ENCODE measurements around the gene VGLL4.

VGLL4 gene

GRCh38 chr3:11553436-11554235, 90.1 kb downstream of the VGLL4 start:
- DNase-seq (ENCODE audit: low read depth in 2 of 2, low spot score in 1 of 2), result no peak

- DNase-seq (ENCODE audit: low read depth in 2 of 2, low spot score in 1 of 2), result no peak
Observed at GRCh38 chr3:11552289-11553264, 91.1 kb downstream of the VGLL4 start.

- DNase-seq (ENCODE audit: low read depth in 2 of 2, low spot score in 1 of 2), result no peak
Observed at GRCh38 chr3:11551036-11551435, 92.7 kb downstream of the VGLL4 start.

- no peak for DNase-seq (ENCODE audit: low read depth in 2 of 2, low spot score in 1 of 2)
Observed at GRCh38 chr3:11549580-11550140, 94.1 kb downstream of the VGLL4 start.

- DNase-seq (ENCODE audit: low read depth in 2 of 2, low spot score in 1 of 2), result no peak
Observed at GRCh38 chr3:11548721-11549131, 95.0 kb downstream of the VGLL4 start.

GRCh38 chr3:11547498-11547897, 96.2 kb downstream of the VGLL4 start:
- DNase-seq (ENCODE audit: low read depth in 2 of 2, low spot score in 1 of 2), result no peak

- no peak for DNase-seq (ENCODE audit: low read depth in 2 of 2, low spot score in 1 of 2)
Observed at GRCh38 chr3:11546657-11547302, 96.9 kb downstream of the VGLL4 start.

GRCh38 chr3:11545186-11545851, 98.4 kb downstream of the VGLL4 start:
- no peak for DNase-seq (ENCODE audit: low read depth in 2 of 2, low spot score in 1 of 2)

- DNase-seq (ENCODE audit: low read depth in 2 of 2, low spot score in 1 of 2), result no peak
Observed at GRCh38 chr3:11544412-11545181, 99.1 kb downstream of the VGLL4 start.

- DNase-seq (ENCODE audit: low read depth in 2 of 2, low spot score in 1 of 2), result no peak
Observed at GRCh38 chr3:11543948-11544387, 99.7 kb downstream of the VGLL4 start.

GRCh38 chr3:11543141-11543947, 100.4 kb downstream of the VGLL4 start:
- DNase-seq (ENCODE audit: low read depth in 2 of 2, low spot score in 1 of 2), result no peak

- no peak for DNase-seq (ENCODE audit: low read depth in 2 of 2, low spot score in 1 of 2)
Observed at GRCh38 chr3:11542551-11542950, 101.2 kb downstream of the VGLL4 start.

- DNase-seq (ENCODE audit: low read depth in 2 of 2, low spot score in 1 of 2), result no peak
Observed at GRCh38 chr3:11541321-11542303, 102.1 kb downstream of the VGLL4 start.

- no peak for DNase-seq (ENCODE audit: low read depth in 2 of 2, low spot score in 1 of 2)
Observed at GRCh38 chr3:11539677-11540076, 104.0 kb downstream of the VGLL4 start.

GRCh38 chr3:11539218-11539617, 104.5 kb downstream of the VGLL4 start:
- DNase-seq (ENCODE audit: low read depth in 2 of 2, low spot score in 1 of 2), result no peak

- DNase-seq (ENCODE audit: low read depth in 2 of 2, low spot score in 1 of 2), result no peak
Observed at GRCh38 chr3:11538581-11538980, 105.1 kb downstream of the VGLL4 start.

GRCh38 chr3:11536936-11537612, 106.6 kb downstream of the VGLL4 start:
- DNase-seq (ENCODE audit: low read depth in 2 of 2, low spot score in 1 of 2), result no peak

All from stimulated activated CD8-positive, alpha-beta memory T cell treated with anti-CD3 and anti-CD28 coated beads, Interleukin-4, amount 100 ng/mL, for 1 hour (primary cell).